GM20000 (cell line): ENCODE data around the gene CD7.

ENCODE experiments used
- DNase-seq: peaks from one replicate; pipeline ENCODE4 v3.0.0; 2012; ENCODE audit warnings: low spot score
- CTCF ChIP-seq: IDR thresholded peaks from 2 replicates; pipeline ENCODE4 v1.5.1; 2012; ENCODE audit warnings: mild to moderate bottlenecking, control low read depth; ENCODE audit errors: extremely low read depth, missing control alignments

The CD7 gene

GRCh38 chr17:82273327-82274133 lies 43.9 kb downstream of the CD7 start, which contains the start of gene CSNK1D:
Gene CSNK1D (minus strand): TSS chr17:82273700. CDS start chr17:82273381, 319 bp downstream.
- no peak for TF ChIP-seq CTCF
- peak; percentile 99 for DNase-seq

- peak; percentile 74 for DNase-seq
- TF ChIP-seq CTCF, result no peak
Measured at GRCh38 chr17:82272495-82273326, 44.7 kb downstream of the CD7 start.

DNA sequence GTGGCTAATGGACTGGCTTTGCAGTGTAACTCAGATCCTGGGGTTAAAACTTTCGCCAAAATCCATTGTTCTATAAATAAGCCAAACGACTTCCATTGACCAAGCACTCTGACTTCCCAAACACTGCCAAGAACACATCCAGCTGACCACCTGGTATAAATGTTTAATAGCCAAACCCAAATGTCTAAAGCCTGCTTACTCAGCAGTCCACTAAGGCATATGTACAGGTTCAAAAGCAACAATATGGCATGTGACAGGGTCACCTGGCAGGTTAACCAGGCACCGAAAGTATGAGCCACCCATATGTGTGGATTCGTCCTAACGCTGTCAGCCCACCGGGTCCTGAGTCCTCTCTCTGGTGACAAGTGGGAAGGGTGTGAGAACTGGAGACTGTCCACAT lies 46.0 kb downstream of the CD7 start:
- DNase-seq, result no peak
- TF ChIP-seq CTCF, result no peak

- no peak for TF ChIP-seq CTCF
- no peak for DNase-seq
Measured at GRCh38 chr17:82270651-82271050, 46.8 kb downstream of the CD7 start.

DNA sequence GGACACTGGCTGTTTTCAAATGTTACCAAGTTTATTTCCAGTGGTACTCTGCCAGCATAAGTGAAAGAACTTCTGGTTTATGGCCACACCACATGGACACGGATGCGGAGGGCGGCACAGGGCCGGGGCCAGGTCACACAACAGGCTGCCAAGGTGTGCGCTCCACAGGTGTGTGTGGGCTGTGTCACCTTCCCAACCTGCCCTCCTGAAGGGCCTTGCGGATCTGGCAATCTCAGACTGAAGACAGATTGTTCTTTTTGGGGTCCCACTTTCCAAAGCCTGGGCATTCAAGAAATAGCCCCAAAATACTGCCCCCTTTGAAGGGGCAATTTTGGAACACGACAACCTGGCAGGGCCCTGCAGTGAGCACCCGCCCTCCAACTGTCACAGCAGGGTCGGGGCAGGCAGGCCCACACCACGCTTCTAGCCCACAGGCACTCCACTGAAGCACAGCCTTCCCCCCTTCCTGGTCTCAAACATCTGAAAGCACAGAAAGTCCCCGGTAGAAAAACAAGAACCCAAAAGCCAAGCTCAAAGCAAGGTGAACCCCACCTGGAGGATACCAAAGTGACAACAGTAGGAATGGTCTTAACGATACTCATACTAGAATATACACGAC lies 47.4 kb downstream of the CD7 start:
- no peak for DNase-seq
- TF ChIP-seq CTCF, result no peak

DNA sequence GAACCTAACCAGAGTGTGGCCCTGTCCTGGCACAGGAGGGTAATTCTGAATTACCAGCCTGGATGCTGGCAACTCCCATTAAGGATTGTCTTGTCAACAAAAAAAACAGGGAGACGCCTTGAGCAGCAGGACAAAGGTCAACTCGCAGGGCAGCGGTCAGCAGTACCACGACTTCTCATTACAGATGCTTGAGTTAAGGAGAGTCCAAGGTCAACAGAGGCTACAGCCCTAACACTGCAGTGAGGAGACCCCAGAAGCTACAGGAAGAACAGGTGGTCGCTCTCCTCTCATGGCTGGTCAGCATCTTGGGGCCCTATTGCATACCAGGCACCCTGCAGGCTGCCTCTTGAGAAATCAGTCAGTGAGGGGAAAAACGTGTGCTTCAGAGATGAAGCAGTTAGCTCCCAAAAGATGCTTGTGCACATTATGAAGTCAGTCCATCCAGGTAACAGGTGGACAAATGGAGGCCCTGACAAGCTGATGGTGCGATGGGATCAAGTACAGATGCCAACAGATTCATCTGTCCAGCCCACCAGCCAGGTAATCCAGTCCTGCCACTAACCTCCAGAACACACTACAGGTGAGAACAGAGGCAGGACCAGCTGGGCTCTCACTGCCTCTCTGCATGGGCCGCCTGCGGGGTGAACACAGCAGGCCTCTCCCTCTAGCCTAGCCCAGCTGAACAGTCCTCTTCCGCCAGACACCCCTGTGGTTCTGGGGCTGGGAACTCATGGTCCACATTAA lies 48.1 kb downstream of the CD7 start:
- DNase-seq, result no peak
- no peak for TF ChIP-seq CTCF
